ENCODE results near the gene ITM2C.

DNA sequence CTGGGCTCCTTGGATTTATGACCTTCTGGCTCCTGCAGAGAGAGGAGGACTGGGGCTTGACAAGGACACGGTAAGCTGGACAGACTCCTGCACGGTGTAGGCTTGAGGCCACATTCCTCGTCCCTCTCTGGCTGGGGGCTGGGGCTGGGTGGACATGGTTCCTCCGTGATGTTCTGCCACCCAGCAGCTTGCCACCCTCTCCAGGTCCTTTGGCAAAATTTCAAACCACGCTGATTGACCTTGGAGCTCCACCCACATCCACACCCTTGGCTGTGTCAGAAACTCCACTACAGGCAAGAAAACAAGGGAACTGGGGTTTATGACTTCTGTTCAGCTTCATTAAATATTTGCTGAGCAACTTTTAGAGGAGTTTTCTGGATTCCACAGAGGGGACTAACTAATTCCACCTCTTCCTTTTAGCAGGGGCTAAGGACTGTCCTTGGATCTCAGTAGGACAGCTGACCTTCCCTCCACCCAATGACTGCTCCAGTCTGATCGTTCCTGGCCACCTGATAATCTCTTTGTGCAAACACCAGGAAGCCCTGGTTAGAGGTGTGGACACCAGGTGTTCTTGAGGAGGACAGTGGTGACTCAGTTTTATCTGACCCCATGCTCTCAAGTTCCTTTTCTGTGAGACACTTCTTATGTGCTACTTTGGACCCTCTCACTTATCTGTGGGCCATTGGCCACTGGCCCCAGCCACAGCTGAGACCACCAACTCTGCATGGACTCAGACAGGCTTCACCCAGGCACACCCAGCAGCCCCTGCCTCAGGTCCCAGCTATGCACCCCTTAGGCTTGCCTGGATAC, 31.0 kb downstream of the ITM2C start:
- TF ChIP-seq CTCF (IDR thresholded peaks at IDR 0.05; ENCODE audit: insufficient read depth, low read length, poor library complexity, severe bottlenecking) (no peak), EZH2phosphoT487 (conservative IDR thresholded peaks at IDR 0.05; ENCODE audit: low read length) (no peak)
